DMS153 (cell line): Measurements from ENCODE around the gene THAP3.

Experiments
- DNase-seq: peaks from one replicate; lab custom pipeline; 2025; lab: John Stamatoyannopoulos, UW

THAP3 gene

GRCh38 chr1:6612641-6613360 is 11.9 kb upstream of the THAP3 start:
- DNase-seq, result no peak

- DNase-seq, result peak; percentile 98
Observed at GRCh38 chr1:6613361-6614018, 11.2 kb upstream of the THAP3 start, which contains the start of gene PHF13. Gene PHF13 (plus strand): TSS chr1:6613731. CDS start chr1:6614067, 336 bp downstream.

DNA sequence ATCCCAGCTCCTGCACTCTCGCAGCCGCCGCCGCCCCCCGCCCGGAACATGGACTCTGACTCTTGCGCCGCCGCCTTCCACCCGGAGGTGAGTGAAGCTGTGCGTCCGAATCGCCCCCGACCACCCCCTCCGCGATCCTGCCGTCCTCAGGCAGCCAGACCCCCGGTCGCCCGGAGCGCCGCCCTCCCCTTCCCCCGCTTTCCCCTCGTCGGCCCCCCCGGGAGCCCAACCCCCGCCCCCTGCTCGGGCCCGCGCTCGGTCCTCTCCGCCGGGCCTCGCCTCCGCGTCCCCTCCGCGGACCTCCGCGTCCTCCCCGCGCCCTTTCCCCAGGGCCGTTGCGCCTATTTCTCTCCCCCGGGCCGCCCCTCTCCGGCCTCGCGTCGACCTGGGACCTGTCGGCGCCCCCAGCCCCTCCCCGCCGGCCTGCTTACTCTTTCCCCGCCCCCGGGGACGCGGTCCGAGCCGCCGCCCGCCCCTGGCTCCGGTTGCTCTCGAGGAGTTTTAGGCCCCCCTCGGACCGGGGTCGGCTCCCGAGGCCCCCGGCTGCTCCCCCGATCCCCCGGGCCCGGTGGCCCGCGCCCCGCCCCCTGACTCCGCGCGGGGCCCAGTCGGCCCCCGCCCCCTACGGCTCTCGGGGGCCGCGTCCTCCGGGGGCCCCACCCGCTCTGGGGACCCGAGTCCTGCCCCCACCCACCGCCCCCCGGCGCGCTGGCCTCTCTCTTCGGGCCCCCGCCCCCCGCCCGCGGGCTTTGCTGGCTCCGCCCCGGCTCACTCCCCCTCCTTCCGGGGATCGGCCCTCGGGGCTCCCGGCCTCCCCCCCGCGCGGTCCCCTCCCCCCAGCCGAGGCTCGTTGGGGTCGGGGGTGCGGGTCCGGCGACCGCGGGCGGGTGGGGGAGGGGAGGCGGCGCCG is 10.4 kb upstream of the THAP3 start:
- no peak for DNase-seq

DNA sequence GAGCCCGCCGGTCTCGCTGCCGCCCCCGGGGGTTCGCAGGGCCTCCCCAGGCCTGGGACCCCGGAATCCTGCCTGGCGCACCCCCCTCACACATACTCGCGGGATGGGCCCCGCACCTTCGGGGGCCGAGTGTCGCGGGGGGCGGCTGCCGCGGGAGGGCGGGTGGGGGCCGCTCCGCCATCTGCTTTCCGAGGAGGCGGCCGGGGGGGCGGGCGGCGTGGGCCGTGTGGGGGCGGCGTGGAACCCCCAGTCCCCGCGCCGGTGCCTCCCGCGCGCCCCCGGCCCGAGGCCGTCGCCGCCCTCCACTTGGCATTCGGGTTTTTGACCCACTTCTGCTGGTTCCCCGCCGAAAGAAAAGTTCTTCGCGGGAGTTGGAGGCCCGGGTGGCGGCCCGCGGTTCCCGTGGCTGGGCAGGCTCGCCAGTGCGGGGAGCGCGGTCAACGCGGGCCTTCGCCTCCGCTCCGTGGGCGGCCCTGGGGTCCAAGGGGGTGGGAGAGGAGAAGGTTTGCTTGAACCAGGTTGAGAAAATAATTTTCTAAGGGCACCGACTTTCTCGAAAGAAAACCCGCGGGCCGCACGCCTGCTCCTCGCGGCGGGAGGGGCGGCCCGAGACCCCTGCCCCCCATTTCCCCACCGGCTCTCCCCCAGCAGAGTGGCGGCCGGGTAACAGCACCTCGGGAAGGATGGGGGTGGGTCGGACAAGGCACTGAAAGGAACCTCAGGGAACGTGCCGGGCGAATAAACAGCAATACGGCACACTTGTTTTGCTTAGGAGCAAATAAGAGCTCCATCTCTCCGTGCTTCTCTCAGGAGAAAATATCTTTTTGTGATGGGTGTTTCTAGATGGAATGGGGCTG is 9.5 kb upstream of the THAP3 start:
- DNase-seq, result no peak

DNA sequence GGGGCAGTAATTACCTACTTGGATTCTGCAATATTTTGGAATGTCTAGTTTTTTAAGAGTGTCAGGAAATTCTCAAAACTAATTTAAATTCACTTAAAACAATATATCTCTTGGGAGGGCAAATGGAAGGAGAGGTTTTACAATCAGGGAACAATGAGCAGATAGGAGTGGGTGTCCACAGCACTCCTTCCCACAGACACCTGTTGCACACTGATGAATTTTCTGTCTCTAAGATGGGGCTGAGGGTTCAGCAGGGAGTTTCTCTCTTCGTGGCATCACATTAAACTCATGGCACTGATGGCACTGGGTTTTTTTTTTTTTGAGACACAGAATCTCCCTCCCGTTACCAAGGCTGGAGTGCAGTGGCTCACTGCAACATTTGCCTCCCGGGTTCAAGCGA is 5.6 kb upstream of the THAP3 start:
- no peak for DNase-seq

GRCh38 chr1:6621429-6622391 is 3.0 kb upstream of the THAP3 start:
- DNase-seq, result no peak

DNA sequence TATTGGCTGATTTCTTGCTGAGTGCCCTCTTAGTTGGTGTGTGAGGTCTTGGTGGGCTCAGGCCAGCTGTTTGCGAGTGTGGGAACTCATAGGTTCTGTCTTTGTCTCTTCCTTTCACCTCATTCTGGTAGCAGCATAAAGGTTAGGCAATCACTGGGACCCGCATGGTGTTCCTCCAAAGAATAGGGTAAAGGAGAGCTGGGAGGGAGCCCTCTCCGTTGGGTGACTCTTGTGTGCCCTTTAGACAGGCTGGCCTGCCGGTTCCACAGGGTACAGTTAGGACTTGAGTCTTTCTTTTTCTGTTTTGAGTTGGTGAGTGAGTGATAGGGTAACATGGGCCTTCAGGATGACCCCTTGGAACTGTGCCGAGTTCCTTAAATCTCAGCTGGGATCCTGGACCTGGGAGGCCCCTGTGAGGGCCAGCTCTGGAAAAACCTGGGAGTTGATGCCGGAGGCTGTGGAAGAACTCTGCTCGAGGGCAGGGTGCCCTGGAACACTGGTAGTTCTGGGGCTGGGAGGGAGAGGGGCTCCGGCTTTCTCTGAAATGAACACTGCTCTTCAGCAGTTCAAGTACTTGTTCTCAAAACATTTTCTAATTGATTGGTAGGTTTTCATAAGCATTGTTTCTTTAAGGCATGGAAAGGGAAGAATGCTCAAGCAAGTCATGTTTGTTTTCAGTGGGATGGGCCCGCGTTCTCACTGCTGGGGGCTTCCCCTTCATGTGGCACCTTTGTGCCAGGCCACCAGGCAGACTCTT is 2.1 kb upstream of the THAP3 start:
- DNase-seq, result no peak

- DNase-seq, result no peak
Observed at GRCh38 chr1:6623269-6623965, 1.3 kb upstream of the THAP3 start.

GRCh38 chr1:6625584-6626149 is 999 bp downstream of the THAP3 start:
- no peak for DNase-seq

GRCh38 chr1:6627031-6627430 is 2.4 kb downstream of the THAP3 start:
- DNase-seq, result no peak

DNA sequence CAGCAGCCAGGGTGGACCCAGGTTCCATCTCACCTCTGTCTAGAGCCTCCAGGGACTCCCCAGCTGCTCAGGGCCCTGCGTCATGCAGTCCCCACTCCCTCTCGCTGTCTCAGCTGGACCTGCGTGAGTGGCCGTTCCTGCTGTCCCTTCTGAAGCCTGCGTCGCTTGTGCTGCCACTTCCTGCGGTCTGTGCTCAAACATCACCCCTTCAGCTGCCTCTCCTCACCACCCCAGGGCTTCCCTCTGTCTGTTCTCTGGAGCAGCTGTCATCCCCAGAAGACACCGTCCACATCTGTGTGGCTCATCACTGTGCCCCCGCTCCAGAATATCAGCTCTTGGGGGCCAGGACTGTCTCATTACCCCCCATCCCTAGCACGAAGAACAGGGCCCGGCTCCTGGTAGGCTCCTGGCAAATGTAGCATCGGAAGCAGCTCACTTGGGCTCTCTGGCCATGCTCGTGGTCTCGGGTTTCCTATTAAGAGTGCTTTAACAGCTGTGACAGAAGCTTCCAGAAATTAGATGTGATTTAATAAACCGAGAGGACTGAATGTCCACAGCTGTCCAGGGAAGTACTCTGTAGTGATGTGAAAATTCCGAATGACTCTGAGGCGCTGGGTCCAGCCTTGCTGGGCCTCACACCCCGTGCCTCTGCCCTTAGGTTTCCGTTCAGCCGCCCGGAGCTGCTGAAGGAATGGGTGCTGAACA is 3.3 kb downstream of the THAP3 start:
- DNase-seq, result no peak

DNA sequence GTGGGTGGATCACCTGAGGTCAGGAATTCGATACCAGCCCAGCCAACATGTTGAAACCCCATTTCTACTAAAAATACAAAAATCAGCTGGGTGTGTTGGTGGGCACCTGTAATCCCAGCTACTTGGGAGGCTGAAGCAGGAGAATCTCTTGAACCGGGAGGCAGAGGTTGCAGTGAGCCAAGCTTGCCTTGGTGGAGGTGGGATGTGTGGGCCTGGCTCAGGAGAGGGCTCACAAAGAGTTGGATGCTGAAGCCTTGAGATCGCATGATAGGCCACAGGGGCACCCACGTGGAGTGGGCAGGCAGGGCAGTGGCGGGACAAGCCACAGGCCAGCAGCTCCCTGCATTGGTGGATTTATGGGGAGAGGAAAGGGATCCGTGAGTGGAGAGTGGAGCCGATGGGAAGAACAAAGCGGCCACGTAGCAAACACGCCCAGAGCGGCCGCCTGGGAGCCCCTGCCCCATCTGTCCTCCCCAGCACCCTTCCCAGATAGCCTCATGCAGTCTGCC is 4.4 kb downstream of the THAP3 start:
- DNase-seq, result no peak

GRCh38 chr1:6630027-6630426 is 5.4 kb downstream of the THAP3 start:
- no peak for DNase-seq

- DNase-seq, result no peak
Observed at GRCh38 chr1:6631058-6631457, 6.4 kb downstream of the THAP3 start.

DNA sequence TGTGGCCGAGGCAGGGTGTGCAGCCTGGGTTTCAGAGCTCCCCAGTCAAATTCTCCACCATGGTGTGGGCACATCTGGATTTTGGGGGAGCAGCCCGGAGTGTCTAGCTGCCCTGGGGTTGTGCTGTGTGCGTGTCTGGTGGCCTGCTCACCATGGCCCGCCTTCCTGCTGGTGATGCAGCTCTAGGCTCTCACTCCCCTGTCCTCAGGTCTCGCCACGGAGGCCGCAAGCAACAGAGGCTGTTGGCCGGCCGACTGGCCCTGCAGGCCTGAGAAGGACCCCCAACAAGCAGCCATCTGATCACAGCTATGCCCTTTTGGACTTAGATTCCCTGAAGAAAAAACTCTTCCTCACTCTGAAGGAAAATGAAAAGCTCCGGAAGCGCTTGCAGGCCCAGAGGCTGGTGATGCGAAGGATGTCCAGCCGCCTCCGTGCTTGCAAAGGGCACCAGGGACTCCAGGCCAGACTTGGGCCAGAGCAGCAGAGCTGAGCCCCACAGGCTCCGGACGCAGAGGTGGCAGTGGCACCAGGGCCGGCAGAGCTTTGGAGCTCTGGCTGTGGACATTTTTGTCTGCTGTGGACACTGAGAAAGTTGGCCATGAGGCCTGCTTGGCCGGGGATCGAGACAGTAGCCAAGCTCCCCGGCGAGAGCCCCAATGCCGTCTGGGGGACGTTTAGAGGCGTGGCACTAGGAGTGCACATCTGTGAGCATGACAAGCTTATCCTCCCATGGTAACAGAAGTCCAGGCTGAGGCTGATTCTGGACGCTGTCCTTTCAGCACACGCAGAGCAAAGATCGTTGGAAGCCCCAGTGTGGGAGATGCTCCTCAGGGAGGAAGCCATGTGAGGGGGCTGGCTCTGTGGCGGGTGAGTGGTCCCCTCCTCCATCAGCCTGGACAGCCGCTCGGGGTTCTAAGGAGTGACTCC is 8.2 kb downstream of the THAP3 start:
- no peak for DNase-seq

- DNase-seq, result no peak
Observed at GRCh38 chr1:6634371-6635052, 9.8 kb downstream of the THAP3 start.
